HG03135 (cell line): ENCODE data around the gene EHD1.

Experiments used
- ATAC-seq: cut with Tn5 transposase; IDR thresholded peaks from one replicate; pipeline ENCODE4 v1.9.1; 2021; ENCODE audit warnings: mild to moderate bottlenecking, moderate library complexity; ENCODE audit not compliant: unreplicated experiment

EHD1 gene

GRCh38 chr11:64891880-64892279 is 13.5 kb upstream of the EHD1 start:
- no peak for ATAC-seq

DNA sequence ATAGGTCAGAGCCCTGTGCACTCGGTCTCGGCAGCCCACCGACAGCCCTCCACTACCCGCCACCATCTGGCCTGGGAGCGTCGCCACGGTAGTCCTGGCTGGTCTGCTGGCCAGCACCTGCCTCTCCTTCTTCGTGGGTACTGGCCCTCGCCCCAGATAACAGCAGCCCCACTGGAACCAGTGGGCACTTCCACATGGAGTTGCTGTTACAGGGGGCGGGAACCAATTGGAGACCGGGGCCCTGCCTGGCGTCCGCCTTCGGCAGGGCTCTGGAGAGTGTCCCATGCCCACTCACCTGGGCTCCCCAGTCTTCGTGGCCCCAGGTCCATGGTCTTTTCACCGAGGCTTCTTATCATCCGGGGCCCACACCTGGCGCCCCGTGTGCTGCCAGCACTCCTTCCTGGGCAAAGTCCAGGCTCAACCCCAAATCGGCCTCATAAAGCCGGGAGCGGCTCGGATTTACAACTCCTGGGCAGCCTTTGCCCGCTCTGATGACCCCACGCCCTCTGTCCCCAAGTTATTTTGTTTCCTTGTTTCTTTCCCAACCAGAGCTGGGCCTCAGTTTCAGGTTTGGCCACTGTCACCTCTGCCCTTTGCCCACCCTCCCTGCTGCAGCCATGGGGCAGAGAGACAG is 12.9 kb upstream of the EHD1 start:
- ATAC-seq: no peak

DNA sequence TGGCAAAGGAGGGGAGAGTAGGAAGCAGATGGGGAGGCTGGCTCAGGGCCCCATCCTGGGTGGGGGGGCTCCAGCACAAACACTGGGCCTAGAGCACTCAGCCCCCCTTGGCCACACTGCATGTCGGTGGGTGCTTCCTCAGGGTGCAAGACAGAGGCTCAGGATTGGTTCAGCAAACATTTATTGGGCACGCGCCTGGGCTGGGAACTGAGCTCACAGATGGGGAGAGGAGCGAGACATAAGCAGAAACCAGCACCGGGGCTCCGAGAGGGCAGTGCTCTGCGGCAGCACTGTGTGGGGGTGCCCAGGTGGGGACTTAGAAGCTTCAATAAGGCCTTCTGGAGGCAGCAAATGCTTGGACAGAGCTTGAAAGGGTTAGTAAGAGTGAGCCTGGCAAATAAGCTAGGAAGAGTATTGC is 12.1 kb upstream of the EHD1 start:
- ATAC-seq: no peak

DNA sequence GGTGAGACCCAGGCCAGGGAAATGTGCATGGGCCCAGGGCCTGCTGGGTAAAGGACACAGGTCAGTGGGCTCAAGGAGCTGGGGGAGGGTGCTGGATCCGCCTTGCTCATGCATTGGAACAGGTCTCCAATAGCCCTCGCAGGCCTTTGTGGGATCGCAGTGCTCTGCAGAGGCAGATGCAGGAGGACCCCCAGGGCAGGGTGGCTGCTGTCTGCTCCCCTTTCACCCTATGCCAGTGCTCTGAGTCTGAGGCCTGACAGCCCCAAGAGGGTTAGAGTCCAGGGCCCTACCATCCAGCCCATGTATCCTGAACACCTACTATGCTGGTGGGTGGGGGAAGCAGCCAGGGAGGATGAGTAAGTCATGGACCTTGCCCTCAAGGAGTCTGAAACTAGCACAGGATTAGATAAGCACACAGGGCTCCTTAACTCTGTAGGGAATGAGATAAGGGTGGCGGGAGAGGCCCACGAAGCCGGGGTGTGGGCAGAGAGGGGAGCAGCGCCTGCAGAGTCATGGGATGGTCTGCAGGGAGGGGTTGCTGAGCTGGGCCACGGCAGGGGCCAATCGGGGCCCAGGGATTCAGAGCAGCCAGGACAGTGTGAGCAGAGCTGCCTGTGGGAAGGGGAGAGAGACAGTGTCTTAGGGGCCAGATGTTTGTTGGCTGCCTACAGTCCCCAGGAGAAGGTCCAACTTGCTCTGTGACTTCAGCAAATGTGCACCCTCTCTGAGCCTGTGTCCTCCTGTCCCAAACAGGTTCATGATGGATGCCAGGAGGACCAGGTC is 10.5 kb upstream of the EHD1 start:
- ATAC-seq: no peak

DNA sequence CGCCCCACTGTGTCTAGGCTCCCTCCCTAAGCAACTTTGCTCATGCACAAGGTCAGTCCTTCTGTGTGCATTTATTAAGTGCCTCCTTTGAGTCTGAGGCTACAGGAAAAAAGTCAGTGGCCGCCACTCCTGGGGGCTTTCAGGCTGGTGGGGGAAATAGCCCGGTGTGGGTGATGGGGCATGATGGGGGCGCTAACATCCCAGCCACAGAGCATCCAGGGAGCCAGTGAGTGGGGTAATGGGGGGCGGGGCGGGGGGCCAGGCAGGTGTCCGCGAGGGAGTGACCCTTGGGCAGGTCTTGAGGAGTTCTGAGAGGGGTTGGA is 9.9 kb upstream of the EHD1 start:
- ATAC-seq: no peak

DNA sequence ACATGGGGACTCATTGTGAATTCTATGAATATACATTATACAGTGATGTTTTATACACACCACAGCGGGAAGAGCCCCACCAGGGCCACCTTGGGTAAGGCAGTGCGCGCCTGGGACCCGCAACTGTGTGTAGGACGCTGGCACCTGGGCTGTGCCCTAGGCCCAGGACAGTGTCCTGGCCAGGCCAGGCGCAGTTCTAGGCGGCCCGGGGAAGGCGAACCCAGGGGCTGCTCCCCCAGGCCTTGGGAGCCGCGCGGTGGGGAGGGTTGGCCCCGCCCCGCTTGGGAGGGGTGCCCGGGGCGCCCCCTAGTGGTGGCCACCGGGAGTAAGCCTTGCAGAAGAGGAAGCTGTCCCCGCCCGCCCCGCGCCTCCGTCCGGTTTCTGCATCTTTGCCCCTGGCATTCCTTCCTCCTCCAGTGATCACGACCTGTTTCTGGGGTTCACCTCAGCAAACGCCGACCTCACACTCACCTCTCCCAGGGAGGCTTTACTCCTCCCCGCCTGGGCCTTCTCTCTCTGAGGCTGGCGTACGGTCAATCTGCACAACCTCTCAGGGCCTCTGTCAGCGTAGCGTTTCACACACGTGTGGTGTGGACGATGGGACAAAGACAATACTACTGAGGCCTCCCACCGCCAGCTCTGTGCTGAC is 9.5 kb upstream of the EHD1 start:
- ATAC-seq: no peak

DNA sequence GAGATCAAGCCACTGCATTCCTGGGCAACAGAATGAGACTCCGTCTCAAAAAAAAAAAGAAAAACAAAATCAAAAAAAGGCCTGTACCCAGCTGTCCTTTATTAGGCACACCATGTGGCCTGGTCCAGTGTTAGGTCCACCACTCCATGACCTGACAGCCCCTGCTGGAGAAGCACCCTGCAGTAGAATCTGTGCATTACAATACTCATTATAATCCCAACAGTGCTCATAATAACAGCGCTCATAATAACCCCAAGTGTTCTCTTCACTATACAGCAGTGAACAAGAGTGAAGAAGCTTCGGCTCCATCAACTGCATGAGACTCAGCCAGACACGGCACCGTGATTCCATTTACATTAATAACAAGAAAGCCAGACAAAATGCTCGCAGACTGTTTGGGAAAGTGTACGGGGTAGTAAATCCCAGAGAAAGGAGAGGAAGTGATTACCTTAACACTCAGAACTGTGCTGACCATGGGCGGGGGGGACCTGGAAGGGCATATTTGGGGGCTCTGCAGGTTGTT is 8.9 kb upstream of the EHD1 start:
- ATAC-seq: no peak

- ATAC-seq: no peak
Measured at GRCh38 chr11:64885367-64886286, 7.2 kb upstream of the EHD1 start.

DNA sequence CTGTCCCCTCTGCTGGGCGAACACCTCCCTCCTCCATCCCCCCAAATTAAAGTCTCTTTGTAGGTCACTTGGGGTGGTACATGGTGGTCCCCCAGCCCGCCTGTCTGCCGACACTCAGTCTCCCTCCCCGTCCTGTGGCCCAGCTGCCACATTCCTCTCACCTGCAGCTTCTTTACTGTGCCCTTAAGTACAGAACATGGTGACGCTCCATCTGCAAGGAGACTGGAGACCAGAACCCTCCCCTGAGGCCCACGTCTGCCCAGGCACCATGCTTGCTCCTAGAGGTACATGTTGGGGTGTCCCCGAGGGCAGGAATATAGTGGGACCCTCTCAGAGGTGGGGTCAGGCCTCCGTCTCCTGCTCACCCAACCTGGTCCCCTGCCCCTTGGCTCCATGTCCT is 5.6 kb upstream of the EHD1 start:
- no peak for ATAC-seq

DNA sequence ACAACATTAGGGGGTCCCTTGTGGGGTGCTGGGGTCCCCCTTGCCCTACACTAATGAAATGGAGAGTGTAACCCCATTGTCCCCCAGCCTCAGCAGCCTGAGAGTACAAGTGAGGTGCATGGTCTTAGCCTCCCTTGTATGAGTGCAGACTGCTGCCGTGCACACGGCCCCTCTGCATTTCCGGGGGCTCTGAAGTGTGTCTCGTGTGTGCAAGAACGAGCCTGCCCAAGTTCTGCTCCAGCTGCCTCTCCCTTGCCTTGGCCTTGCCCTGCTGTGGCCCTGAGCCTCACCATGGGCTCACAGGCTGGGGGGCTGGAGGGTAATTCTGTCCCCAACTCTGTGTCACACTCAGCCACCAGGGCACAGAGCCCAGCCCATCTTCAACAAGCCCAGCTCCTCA is 5.2 kb upstream of the EHD1 start:
- no peak for ATAC-seq

DNA sequence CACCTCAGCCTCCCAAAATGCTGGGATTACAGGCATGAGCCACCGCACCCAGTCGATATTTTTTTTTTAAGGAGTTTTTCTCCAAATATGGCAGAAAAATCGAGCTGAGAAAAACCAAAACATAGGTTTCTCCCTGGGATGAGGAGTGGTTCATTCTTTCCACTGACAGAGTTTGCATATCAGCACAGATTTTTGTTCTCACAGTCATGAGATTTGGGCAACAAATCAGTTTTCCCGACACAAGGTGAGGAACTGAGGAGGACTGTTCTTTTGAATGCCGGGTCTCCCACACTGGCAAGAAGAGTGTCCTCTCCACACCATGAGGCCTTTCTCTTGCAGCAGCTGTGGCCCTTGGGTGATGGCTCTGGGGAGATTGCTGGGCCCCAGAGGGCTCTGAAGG is 3.8 kb upstream of the EHD1 start:
- no peak for ATAC-seq

DNA sequence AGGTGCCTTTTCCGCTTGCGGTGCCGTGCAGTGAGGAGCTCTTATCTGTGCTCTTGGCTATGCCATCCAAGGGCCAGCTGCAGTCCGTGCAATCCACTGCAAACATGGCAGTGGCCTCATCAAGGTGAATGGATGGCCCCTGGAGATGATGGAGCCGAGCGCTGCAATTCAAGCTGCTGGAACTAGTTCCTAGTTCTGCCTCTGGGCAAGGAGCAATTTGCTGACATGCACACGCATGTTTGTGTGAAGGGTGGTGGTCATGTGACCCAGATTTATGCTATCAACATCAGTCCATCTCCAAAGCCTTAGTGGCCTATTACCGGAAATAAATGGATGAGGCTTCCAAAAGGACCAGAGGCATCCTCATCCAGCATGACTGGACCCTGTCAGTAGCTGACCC is 3.1 kb upstream of the EHD1 start:
- ATAC-seq: no peak

DNA sequence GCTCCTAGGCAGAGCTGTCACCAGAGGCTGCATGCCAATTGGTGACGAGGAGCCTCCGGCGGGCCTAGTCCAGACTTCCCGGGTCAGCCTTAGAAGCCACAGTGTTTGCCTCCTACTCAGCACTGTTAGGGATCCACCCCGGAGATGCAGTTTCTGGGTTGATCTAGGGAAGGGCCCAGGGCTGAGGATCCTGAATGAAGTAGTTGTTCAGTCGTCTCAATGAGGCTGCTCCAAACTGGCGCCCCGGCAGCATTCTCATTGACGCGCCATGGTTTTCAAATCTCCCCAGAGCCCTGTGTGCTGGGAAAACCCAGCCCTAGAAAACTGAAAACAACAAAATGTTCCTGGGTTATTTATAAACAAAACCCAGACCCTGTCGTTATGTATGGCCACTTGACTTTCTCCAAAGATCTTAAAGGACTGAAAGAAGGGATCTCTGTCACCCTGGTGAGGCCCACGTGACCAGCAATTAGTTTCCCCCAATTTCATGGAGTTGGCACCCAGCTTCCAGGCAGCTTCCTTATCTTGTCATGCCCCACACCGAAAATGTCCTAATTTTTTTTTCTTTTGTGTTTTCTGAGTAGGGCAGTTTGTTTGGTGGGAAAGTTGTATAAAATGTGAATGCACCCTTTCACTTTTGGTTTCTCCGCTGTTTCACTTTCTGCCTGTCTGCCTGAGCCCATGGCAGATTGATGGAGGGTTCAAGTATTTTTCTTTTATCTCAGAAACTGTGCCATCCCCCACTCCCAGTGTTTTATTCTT is 2.0 kb upstream of the EHD1 start:
- no peak for ATAC-seq

DNA sequence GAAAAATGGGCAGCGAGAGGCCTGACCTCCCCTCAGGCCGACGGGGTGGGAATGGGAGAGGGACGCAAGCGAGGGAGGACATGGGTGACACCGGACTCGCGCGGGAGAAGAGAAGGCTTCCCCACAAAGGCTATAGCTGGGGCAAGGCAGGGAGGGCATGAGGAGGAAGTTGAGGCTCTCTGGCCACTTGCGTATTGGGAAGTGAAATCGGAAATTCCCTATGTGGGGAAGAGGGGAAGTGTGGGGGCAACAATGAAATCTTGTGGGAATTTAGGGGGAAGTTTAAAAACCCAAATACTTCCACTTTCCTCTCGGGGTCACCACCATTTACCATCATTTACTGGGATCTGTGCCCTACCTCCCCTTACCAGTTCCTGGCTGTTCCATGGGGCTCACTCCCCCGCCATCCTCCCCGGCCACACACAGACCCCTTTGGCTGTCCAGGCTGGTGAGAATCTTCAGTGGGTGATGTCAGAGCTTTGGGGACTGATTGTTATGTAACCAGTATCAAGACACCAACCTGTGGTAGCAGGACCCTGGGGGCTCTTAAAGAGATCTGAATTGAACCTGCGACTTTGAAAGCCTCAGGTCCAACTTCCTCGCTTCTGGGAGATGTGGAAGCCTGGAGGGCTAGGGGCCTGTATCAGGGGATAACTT is 951 bp upstream of the EHD1 start:
- ATAC-seq: no peak

DNA sequence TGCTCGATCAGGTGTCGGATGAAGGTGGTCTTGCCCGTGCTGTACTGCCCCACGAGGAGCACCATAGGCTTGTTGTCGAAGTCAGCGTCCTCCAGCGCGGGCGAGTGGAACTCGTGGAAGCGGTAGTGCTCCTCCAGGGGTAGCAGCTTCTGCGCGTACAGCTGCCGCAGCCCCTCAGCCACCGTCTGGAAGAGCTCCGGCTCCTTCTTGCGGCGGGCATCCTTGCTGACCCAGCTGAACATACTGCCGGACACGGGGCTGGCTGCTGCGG is 263 bp downstream of the EHD1 start:
- peak; percentile 3 for ATAC-seq

DNA sequence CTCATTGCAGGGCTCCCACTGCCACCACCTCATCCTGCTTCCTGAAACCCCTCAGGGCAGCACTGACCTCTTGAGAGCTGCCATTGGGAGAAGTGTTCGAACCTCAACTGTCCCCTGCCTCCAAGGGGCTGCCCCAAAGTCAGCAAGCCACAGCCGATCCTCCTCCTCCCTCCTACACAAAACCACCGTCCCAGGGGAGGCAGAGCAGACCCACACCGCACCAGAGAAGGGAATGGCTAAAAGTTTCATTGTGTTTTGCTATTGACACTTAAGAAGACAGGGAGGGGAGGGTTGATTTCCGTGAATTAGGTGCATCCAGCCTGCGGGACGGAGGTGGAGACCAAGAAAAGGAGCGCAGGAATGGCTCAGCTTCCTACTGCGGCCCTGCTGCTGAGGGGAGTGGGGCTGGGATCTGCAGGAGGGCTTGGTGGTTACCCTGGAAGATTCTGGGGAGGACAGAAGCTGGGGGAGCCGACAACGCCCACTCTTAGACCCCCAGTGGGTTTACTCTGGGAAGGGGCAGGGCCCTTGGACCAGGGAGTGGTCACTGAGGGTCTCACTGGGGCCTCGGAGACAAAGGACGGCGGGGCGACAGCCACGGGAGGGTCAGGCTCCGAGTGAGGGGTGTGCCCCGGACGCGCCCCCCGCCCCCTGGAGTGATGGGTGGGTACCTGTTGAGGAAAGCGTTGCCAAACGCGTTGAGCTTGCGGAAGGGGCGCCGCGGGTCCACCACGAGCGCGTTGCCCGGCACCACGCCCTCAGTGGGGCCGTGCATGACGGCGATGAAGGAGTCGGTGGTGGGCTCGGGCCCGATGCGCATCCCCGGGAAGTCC is 815 bp downstream of the EHD1 start:
- ATAC-seq: no peak

DNA sequence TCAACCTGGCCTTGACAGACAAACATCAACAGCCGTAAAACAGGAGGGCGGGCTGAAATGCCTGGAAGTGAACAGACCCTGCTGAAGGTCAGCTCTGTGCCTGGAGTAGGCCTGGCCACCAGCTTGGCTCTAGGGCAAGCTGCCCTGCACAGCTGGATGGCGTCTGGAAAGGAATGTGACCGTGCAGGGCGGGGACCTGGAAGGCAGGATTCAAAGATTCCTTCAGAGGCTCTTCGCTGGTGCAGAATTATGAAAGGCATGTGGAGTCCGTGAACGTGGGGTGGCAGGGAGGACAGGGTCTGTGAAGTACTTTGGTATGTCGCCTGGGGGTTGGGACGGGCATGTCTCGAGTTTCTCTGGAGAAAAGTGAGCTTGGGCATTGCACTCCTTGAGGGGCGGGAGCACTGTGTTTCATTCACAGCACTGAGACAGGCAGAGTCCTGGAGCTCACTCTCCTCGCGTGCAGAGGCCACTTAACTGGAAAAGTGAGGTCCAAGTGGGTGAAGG is 1.5 kb downstream of the EHD1 start:
- no peak for ATAC-seq

GRCh38 chr11:64876229-64876750 is 2.1 kb downstream of the EHD1 start:
- no peak for ATAC-seq
